Cardiac atrium fibroblast (primary cell): ENCODE measurements around the gene ZSWIM5. TPM values are rescaled to one million over a fixed set of nuclear protein-coding genes. Genes with fewer than 3 reads are reported as not detected.

ENCODE experiments used
- total RNA-seq: library from RNA; depleted of rRNA; stranded (reverse); fragments of >200 nt; gene quantifications from 2 replicates; pipeline ENCODE4 v1.2.3, GENCODE V29; 2015

The ZSWIM5 gene
- total RNA-seq: under 0.01 and 0.16 TPM in 2 replicates

GRCh38 chr1:45205910-45206721 lies at the start of gene ZSWIM5:
Gene ZSWIM5 (minus strand): TSS chr1:45206605. CDS start chr1:45206350, 255 bp downstream.

GRCh38 chr1:45011837-45012638 lies 194.4 kb downstream of the ZSWIM5 start, which contains the start of gene UROD:
Gene UROD (plus strand): TSS chr1:45012254. CDS start chr1:45012266, 12 bp downstream.

DNA sequence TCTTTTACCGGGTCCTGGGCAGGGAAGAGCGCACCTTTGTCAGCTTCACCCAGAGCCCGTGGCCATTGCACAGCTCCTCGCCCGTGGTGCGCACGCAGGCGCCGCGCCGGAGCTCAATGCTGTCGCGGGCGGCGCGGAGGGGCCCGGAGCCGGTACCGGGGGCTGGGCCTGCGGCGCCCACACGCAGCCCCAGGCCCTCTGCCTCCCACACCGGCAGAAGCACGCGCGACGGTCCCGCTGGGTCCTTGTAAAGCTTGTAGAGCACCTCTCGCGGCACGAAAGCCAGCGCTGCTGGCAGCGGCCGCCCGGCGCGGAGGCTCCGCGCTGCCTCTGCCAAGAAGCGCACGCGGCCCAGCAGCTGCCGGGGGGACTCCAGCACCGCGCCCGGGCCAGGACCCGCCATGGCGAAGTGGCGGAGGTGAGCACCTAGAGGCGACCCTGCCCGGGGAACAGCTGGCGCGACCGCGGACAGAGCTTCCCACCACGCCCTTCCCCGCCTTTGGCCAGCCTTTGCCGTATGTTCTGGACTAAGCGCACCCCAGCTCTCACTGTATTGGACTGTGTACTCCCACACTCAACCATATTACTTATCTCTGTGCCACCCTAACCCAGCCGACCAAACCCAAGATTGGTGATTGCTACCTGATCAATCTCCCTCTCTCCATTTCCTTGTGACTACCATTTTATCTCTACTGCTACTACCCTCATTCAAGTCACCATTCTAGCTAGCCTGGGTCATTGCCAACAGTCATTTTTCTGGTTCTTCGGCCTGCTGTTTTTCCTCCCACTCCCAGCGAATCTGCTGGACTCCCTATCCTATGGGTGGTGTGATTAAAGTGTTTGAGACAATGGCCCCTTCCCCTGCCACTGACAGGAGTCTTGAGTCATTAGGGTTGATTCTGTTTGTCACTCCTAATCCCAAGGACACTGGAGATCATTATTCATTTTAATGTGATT lies 195.3 kb downstream of the ZSWIM5 start, which contains the start of gene HECTD3:
TSS of gene HECTD3 (minus strand) at position 470 of the 957 bp plus-strand sequence. CDS start at position 403, 67 bp downstream.

Other genes with a start within 250 kb of the ZSWIM5 start
- 20.9 and 32.4 TPM in 2 replicates for gene EIF2B3, start 220.0 kb downstream of the ZSWIM5 start, total RNA-seq
- gene HECTD3, start 195.3 kb downstream of the ZSWIM5 start, total RNA-seq: 23.0 and 26.5 TPM in 2 replicates
- 119 TPM in 2 replicates for gene UROD, start 194.4 kb downstream of the ZSWIM5 start, total RNA-seq
- gene HPDL, start 120.3 kb upstream of the ZSWIM5 start, total RNA-seq: 1.4 and 1.9 TPM in 2 replicates
- 5.8 and 9.6 TPM in 2 replicates for gene TOE1, start 133.6 kb upstream of the ZSWIM5 start, total RNA-seq
- gene MUTYH, start 133.8 kb upstream of the ZSWIM5 start, total RNA-seq: 8.6 and 10.5 TPM in 2 replicates